GM12873 (cell line): Measurements from ENCODE around the gene MAGI1.

Experiments
- TF ChIP-seq, protein P1 (sequence below): IDR thresholded peaks from 2 replicates; pipeline ENCODE4 v1.5.1; 2012; ENCODE audit warnings: low read depth, mild to moderate bottlenecking, moderate library complexity, low read length, control low read depth; ENCODE audit not compliant: insufficient read depth; ENCODE audit errors: missing control alignments

The MAGI1 gene

DNA sequence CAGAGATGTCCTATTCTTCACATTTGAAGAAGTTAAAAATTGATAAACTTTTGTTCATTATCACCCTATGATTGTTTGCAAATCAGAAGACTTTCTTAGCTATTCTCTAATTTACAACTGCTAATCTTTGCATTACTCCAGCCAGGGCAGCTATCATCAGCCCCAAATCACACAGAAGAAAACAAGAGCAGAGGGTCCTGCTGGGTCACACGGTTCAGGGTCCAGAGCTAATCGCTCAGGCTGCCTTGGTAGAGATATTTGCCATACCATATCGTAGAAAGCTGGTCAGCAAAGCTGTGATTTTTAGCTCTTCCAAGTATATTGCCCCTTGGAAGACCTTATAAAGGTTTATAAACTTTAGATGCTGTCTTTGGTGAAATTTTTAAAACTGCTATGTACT is 181.4 kb downstream of the MAGI1 start:
- TF ChIP-seq, protein P1, sequence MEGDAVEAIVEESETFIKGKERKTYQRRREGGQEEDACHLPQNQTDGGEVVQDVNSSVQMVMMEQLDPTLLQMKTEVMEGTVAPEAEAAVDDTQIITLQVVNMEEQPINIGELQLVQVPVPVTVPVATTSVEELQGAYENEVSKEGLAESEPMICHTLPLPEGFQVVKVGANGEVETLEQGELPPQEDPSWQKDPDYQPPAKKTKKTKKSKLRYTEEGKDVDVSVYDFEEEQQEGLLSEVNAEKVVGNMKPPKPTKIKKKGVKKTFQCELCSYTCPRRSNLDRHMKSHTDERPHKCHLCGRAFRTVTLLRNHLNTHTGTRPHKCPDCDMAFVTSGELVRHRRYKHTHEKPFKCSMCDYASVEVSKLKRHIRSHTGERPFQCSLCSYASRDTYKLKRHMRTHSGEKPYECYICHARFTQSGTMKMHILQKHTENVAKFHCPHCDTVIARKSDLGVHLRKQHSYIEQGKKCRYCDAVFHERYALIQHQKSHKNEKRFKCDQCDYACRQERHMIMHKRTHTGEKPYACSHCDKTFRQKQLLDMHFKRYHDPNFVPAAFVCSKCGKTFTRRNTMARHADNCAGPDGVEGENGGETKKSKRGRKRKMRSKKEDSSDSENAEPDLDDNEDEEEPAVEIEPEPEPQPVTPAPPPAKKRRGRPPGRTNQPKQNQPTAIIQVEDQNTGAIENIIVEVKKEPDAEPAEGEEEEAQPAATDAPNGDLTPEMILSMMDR: no peak

DNA sequence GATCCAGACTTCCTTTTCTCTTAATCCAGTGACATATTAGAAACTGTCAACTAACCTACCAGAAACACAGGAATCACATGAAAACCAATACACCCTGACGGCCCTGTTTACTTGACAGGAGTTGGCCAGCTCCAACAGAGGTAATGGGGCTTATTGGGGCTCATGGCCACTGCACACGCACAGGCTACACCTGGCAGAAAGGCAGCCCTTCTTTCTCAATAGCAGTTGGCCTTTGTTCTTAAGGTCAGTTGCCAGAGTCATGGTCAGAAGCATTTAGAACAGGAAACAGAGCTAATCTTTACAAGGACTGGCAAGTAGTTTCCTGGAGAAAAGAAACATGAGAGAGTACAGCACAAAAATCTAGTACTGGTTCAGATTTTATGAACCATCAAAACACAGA is 181.8 kb downstream of the MAGI1 start:
- TF ChIP-seq, protein P1: no peak

DNA sequence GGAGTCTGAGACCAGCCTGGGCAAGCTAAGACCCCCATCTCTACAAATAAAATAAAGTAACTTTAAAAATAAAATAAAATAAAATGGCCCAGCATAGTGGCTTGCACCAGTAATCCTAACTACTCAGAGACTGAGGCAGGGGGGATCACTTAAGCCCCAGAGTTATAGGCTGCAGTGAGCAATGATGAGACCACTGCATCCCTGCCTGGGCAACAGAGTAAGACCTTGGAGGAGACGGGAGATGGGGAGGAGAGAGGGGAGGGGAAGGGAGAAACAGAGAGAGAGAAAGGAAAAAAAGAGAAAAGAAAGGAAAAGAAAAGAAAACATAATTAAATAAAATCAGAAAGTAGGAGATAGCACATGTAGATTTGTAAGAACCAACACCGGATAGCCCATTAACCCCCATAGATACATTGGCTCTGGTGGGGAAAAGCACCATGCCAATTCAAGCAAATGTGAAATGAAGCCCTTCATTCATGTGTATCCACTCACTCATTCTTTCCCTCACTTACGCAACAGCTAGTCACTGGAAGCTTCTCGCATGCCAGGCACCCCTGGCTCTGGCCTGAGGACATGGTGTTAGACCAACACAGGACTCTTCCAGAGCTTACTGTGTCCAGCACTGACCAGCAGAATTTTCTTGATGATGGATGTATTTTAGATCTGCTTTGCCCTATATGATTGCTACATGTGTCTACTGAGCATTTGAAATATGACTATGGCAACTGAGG is 183.2 kb downstream of the MAGI1 start:
- TF ChIP-seq, protein P1: no peak

DNA sequence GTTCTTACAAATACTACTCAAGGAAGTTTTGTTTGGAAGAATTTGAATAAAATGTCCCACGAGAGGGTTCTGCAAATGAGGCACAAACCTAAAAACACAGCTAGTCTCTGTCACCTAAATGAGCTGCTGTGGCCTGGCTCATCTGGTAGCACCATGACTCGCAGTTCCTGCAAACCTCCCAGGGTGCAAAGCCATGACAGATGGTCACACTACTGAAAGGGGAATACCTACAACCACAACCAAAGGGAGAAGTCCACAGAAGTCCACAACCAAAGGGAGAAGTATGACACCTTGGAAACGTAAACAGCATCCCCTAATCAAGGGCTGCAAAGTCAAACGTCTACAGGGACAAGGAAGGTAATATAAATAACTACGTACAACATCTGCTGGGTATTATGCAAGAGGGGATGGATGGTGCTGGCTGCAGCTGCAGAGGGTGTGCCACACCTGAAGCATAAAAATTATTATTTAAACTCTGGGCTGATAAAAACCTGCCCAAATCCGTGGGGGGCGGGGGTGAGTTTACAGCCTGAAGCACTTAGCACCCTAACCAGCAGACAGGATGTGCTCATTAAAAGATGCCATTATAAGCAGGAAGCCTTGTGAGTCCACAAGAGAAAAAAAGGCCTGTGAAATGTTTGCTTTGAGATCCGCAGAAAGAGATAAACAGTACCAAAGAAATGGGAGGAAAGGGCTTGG is 184.0 kb downstream of the MAGI1 start:
- TF ChIP-seq, protein P1: no peak

DNA sequence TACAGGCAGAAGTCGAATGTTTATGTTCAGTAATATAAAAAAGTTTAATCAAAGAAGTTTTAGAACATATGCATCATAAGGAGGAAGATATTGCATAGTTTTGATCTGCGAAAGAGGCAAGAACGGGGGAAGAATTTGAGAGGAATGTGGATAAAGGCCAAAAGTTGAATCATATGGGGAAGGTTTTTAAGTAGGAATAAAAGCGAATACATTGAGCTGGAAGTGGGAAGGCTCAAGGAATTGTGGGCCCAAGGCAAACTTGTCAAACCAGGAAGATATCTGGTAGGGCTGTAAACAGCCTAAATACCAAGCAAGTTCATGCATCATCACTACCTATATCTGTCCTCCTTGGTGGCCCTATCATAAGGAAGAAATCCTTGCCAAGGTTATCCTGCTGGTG is 186.9 kb downstream of the MAGI1 start:
- TF ChIP-seq, protein P1: no peak

DNA sequence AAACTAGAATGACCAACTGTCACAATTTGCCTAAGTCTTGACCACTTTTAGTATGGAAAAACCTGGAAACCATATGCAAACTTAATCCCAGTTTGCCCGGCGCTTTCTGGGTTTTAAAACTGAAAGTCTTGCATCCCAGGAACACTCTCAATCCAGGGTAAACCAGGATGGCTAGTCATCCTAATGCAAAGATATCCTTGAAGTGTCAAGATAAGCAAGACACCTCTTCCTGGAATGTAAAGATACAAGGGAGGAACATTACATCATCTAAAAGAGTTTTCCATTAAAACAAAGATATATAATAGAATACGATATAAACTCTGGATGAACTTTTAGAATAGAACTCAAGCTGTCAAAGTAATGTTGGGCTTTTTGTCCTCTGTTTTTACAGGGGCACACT is 188.5 kb downstream of the MAGI1 start:
- TF ChIP-seq, protein P1: no peak

- TF ChIP-seq, protein P1: no peak
Observed at GRCh38 chr3:65848024-65848423, 190.7 kb downstream of the MAGI1 start.
